ENCODE measurements around the gene UMODL1. TPM values are rescaled to one million over a fixed set of nuclear protein-coding genes. Genes with fewer than 3 reads are reported as not detected.

Gene UMODL1
- total and polyA plus RNA-seq, 10 of the 15 experiments (the other 5 are each of a cell fraction or from before 2014, with no cell fraction given), result 0.01 to 0.11 (median 0.03) TPM; not detected in 5

DNA sequence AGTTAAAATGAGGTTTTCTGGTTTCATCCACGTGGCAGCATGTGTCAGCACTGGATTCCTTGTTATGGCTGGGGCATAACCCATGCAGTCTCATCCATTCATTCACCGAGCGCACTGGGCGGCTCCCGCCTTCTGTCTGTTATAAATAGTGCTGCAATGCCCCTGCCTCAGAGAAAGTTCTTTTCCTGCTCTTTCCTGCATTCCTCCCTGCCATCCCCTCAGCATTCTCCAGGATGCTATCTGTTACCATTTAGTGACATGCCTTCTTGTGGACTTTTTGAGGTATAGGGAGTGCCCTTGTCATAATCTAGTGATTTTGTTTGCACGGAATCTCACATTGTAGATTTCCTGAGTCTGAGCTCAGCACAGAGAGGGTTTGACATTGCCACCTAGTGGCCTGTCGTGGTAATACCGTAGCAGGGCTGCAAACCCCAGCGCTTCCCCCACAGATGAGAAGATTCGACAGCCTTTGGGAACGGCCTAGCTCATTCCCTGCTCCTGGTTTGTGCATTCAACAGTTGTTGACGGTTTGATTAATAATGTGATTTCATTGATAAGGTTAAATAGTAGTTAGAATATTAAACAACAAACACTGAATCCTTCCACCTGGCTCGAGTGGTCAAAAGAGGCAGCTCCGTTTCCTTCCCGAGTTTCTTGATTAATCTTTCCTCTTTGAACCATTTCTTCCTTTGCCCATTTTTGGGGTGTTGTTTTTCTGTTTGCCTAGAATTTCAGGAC lies 46.3 kb downstream of the UMODL1 start (continued):
- 0 out of 2 replicates have a peak, but pooled peaks have one; percentile 35 for TF ChIP-seq ZNF24 (IDR thresholded peaks at IDR 0.05)
- no peak for TF ChIP-seq SIX5 (IDR thresholded peaks at IDR 0.05; ENCODE audit: low read depth, low read length, severe bottlenecking)
- TF ChIP-seq USF2 (IDR thresholded peaks at IDR 0.05; ENCODE audit: borderline replicate concordance, low read depth, low read length), result no peak
- TF ChIP-seq, protein P1, sequence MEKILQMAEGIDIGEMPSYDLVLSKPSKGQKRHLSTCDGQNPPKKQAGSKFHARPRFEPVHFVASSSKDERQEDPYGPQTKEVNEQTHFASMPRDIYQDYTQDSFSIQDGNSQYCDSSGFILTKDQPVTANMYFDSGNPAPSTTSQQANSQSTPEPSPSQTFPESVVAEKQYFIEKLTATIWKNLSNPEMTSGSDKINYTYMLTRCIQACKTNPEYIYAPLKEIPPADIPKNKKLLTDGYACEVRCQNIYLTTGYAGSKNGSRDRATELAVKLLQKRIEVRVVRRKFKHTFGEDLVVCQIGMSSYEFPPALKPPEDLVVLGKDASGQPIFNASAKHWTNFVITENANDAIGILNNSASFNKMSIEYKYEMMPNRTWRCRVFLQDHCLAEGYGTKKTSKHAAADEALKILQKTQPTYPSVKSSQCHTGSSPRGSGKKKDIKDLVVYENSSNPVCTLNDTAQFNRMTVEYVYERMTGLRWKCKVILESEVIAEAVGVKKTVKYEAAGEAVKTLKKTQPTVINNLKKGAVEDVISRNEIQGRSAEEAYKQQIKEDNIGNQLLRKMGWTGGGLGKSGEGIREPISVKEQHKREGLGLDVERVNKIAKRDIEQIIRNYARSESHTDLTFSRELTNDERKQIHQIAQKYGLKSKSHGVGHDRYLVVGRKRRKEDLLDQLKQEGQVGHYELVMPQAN (conservative IDR thresholded peaks at IDR 0.05), result 0 out of 2 replicates have a peak, but pooled peaks have one; percentile 17
- TF ChIP-seq NBN (IDR thresholded peaks at IDR 0.05), result 0 out of 2 replicates have a peak, but pooled peaks have one; percentile 17
- TF ChIP-seq SMC3 (IDR thresholded peaks at IDR 0.05; ENCODE audit: borderline replicate concordance, low read length), result peak; percentile 86
- peak in 1 of 2 experiments; percentile 21; a peak in 1 of 4 replicates for TF ChIP-seq IKZF2 (IDR thresholded peaks at IDR 0.05)
- 0 out of 4 replicates have a peak, but pooled peaks of 1 of the 2 experiments have one; percentile 16 for TF ChIP-seq BHLHE40 (IDR thresholded peaks at IDR 0.05; ENCODE audit: borderline replicate concordance in 1 of 2, low read depth in 2 of 2, low read length in 1 of 2)
- TF ChIP-seq EED (IDR thresholded peaks at IDR 0.05; ENCODE audit: low read depth), result peak; percentile 48; the same call in 1 of the 2 replicates

Data from GM12878 (cell line).